GM12872 (cell line): ENCODE measurements around the gene ALOX12.

Experiments
- CTCF ChIP-seq: IDR thresholded peaks from 3 replicates; pipeline ENCODE4 v1.5.1; 2011; ENCODE audit warnings: low read depth, mild to moderate bottlenecking, low read length, moderate library complexity; ENCODE audit not compliant: insufficient read depth

The ALOX12 gene

GRCh38 chr17:7045492-7046126 is 49.8 kb downstream of the ALOX12 start:
- TF ChIP-seq CTCF = peak; percentile 56; the same call in 1 of the 3 replicates

- no peak for TF ChIP-seq CTCF
These were observed 50.4 kb downstream of the ALOX12 start for GRCh38 chr17:7046127-7046724.

- TF ChIP-seq CTCF = no peak
These were observed 51.7 kb downstream of the ALOX12 start for GRCh38 chr17:7047566-7047965.

GRCh38 chr17:7048968-7049367 is 53.1 kb downstream of the ALOX12 start:
- no peak for TF ChIP-seq CTCF

- no peak for TF ChIP-seq CTCF
These were observed 60.5 kb downstream of the ALOX12 start for GRCh38 chr17:7056386-7056785.

- no peak for TF ChIP-seq CTCF
These were observed 63.1 kb downstream of the ALOX12 start for GRCh38 chr17:7058831-7059447.
